HG03060 (cell line): ENCODE measurements around the gene MAN1A1.
"Not testable (repeated sequence)": the region's sequence is repeated elsewhere in the genome, so short reads cannot be mapped to it uniquely, and the experiment has no call there.

Experiments used
- ATAC-seq: cut with Tn5 transposase; IDR thresholded peaks from one replicate; pipeline ENCODE4 v1.9.1; 2021; ENCODE audit warnings: low read depth, moderate number of reproducible peaks; ENCODE audit not compliant: unreplicated experiment

The MAN1A1 gene

DNA sequence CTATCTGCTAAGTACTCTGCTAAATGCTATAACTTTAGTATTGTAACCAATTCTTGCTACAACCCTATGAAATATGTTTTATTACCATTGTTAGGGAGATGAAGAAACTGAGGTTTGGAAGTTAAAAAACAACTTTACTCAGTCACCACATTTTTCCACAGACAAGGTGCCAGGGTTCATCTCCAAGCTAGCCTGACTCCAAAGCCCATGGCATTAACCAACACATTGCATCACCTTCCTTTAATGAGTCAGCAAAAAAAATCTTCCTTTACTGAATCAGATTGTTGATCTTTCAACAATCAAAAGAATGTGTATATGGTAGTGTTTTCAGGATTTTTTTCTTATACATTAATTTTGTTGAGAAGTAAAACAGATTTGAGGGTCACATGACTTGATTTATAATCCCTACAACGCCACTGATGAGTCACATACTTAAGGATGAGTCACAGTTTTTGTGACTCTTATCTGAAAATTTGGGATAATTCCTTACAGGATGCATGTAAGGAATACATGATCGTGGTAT is 41.5 kb downstream of the MAN1A1 start:
- no peak for ATAC-seq

- ATAC-seq = no peak
Measured at GRCh38 chr6:119307056-119307455, 42.5 kb downstream of the MAN1A1 start.

- ATAC-seq = no peak
Measured at GRCh38 chr6:119306396-119306968, 43.1 kb downstream of the MAN1A1 start.

DNA sequence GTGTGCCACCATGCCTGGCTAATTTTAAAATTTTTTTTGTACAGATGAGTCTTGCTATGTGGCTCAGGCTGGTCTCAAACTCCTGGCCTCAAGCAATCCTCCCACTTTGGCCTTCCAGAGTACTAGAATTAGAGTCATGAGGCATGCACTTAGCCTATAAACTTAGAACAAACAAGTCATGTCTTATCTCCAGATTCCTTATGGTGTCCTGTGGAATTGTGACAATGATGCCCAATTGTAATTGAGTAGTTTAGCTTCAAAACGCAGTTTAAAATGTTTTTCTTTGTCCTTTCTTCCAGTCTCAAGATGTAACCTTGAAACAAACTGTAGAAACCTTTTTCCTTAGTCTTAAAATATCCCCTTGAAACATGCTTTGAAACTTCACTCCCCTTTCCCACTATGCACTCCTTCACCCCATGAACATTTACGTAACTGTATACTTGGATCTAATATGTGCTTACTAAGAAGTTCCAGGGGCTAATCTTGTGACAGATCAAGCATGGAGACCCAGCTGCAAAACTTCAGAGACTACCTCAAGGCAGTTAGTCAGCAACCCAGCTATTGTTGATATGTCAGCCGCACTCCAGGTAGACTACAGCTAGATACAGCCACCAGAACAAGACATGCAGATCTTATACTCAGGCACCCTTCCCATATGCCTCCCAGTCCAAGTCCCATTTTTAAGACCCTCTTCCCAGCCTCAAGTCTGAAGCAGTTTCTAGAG is 46.2 kb downstream of the MAN1A1 start:
- no peak for ATAC-seq

DNA sequence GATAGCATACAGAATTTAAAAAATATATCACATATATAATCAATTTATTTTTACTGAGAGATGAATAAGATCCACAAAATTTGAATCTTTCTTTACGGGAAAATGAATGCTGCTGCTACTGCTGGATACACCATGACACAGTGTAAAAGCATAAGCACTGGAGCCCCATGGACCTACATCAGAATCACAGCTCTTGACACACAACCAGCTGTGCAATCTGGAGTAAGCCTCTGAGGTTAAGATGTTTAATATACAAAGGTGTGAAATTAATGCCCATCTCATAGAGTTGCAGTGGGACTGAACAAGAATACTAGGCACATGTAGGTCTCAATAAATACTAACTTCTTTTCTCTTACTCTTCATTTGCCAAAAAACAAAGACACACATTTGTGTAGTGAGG is 48.1 kb downstream of the MAN1A1 start:
- ATAC-seq = no peak

DNA sequence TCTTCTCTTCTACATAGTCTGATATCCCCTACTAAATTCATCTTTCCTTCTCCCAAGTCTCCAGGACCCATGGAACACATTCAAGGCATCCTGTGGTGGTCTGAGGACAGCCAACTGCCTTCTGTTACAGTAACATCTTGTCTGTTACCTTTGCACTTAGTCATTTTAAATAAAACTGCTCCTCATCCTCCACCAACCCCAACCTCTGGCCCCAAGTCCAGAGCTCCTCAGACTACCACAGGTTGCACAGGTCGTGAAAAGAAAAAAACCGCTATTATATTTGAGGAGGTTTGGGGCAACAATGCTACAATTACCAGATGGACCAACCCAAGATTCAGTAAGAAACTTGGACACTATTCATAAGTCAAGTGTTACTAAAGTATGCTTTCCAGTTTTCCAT is 49.9 kb downstream of the MAN1A1 start:
- ATAC-seq = no peak

GRCh38 chr6:119297049-119297448 is 52.5 kb downstream of the MAN1A1 start:
- ATAC-seq = no peak

DNA sequence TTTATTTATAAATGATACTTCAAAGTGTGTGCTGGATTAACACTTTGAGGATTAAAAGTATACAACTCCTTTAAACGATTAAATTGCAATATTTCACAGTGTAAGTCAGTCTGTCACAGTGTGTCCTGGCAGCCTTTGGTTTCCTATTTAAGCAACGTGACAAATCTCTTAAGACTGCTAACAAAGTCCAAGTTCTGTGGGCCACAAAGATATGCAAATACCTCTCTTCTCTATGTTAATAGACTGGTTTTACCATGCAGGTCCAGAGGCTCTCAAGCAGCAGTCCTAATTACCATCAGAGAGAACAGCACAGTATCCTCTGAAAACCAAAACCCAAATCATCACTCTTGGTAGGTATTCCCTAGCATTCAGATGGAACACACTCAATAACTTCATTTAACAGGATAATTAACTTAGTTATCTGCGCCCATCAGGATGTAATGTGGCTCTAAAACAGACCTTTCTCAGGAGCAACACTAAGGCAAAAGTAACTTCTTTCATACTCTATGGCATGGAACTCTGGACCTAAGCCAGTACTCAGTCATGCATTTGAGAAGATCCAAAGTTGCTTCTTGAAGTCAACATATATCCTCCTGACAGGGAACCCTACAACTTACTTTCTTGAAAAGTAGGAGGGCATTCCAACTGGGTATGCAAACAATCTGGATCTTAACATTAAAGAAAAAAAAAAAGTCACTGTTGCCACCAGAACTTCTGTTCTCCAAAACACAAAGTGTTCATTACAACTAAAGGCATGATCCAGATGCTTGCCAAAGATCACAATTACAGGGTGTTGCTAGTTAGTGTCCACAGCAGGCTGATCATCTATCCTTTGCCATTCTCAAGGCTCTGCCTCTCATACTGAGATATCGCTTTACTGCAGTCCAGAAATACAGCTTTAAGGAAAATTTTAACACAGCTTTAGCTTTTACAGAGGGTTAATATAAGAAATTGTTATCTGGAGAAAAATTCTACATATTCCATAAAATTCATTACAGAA is 53.2 kb downstream of the MAN1A1 start:
- ATAC-seq = no peak

GRCh38 chr6:119294984-119295383 is 54.6 kb downstream of the MAN1A1 start:
- no peak for ATAC-seq

GRCh38 chr6:119291060-119291459 is 58.5 kb downstream of the MAN1A1 start:
- ATAC-seq = not testable (repeated sequence)

DNA sequence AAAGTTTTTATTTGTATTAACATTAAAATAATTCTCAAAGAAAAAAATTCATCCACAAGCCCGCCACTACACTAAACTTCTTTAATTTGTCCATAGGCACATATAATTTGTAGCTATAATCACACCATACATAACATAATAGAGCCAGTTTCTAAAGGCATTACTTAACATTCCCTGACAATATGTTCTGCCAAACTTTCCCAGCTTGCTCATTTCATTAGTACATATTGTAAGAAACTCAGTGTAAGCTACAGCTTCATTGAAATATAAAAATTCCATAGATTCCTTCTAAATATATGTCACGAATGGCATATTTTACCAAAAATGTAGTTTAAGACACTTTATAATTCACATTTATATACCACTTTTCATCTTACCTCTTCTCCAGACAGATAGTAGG is 59.3 kb downstream of the MAN1A1 start:
- ATAC-seq = no peak

DNA sequence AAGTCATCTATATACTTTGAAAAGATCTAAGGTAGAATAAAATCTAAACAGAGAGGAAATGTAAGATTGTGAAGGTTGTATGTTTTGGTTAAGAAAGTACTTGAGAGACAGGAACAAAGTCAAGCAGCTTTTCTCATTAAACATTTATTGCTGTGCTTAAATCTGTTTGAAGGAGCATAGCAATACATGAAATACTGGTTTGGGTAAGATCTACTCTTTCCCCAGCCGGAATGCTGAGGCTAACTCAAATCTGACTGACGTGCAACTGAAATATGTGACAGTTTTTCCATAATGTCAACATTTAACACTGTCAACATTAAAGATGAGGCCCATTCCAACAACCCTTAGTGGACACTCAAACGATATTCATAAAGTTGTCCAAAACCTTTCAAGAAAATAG is 59.9 kb downstream of the MAN1A1 start:
- ATAC-seq = no peak

DNA sequence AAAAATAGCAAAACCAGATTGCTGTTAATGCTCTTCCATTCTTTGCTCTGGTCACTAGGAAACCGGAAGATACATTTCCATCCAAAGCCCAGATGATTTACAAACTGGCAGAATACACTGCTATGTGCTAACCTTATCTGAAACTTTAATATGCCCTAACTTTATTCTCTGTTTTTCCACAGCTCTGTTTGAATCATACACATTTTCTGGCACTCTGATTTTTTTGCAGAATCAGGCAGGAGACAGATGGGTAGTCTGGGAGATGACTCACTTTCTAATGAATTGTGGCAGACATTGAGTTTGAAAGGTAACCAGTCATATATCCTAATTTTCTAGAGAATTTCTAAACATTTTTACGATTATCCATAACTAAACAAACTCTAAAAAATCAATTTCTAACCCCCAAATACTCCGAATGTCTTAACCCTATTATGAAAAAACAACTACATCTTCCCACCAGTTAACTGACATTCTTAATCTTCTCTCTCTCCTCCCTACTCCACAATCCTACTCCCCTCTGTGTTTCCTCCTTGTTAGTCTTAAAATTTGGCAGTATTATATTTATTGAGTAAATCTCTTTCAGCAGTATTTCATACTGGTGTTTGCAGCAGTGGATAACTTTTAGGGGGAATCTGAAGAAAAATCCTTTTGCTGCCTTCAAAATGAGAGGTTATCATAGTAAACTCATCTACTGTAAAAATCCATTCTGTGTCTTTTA is 63.5 kb downstream of the MAN1A1 start:
- no peak for ATAC-seq

DNA sequence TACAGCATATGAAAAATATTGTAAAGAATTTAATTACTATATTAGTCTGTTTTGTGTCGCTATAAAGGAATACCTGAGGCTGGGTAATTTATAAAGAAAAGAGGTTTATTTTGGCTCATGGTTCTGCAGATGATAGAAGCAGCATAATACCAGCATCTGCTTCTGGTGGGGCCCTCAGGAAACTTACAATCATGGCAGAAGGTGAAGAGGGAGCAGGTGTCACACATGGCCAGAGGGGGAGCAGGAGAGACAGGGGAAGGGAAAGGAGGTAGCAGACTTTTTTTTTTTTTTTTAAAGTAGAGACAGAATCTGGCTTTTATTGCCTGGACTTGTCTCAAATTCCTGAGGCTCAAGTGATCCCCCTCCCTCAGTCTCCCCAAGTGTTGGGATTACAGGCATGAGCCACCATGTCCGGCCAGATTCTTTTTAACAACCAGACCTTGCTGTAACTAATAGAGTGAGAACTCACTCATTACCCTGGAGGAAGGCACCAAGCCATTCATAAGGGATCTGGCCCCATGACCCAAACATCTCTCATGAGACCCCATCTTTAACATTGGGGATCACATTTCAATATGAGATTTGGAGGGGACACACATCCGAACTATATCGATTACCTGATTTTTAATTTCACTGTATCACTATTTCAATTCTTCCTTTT is 64.6 kb downstream of the MAN1A1 start:
- no peak for ATAC-seq

DNA sequence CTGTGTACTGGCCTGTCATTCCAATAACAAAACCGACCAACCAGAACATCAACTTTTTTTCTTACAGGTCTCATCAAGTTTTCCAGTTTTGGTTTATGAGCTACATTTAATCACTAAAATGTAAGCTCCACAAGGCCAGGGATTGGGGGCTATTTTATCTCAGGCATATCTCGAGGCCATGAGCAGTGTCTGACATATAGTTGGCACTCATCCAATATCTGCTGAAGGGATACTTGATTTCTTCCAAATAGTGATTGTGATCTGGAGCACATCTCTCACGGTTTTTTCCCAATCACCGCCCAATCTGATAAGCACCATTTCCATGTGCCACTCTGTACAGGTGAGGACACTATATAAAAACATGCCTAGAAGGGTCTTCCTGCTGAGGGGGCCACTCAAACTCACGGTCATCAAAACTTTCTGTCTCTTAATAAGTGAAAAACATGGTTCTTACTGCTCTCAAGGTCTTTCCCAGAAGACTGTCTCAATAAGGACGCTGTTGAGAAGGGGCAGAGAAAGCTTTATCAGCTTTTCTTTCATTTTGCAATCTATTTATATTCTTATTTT is 65.5 kb downstream of the MAN1A1 start:
- no peak for ATAC-seq

- ATAC-seq = no peak
Measured at GRCh38 chr6:119283214-119283613, 66.3 kb downstream of the MAN1A1 start.

GRCh38 chr6:119280668-119281067 is 68.9 kb downstream of the MAN1A1 start:
- ATAC-seq = no peak

- ATAC-seq = no peak
Measured at GRCh38 chr6:119280080-119280479, 69.5 kb downstream of the MAN1A1 start.

GRCh38 chr6:119278625-119279024 is 70.9 kb downstream of the MAN1A1 start:
- no peak for ATAC-seq

- ATAC-seq = no peak
Measured at GRCh38 chr6:119277052-119277451, 72.5 kb downstream of the MAN1A1 start.
